Forelimb muscle (tissue), 1 donor: Measurements from ENCODE around the gene SSH2. TPM values are rescaled to one million over a fixed set of nuclear protein-coding genes. Genes with fewer than 3 reads are reported as not detected.
"Not testable (repeated sequence)": the region's sequence is repeated elsewhere in the genome, so short reads cannot be mapped to it uniquely, and the experiment has no call there.

Experiments used
- DNase-seq: peaks from one replicate; pipeline ENCODE4 v3.0.0-alpha.2; 2013; ENCODE audit warnings: low read depth
- polyA plus RNA-seq: library from polyadenylated mRNA; unstranded; fragments of 120-200 nt; gene quantifications from one replicate; pipeline ENCODE4 v1.2.1, GENCODE V29; 2013; ENCODE audit not compliant: insufficient read length

The SSH2 gene
- polyA plus RNA-seq, 1 donor: 20.5 TPM

- no peak for DNase-seq
These were observed 264.6 kb downstream of the SSH2 start for GRCh38 chr17:29665481-29665810.

GRCh38 chr17:29664743-29665480, 265.1 kb downstream of the SSH2 start:
- no peak for DNase-seq

GRCh38 chr17:29663155-29663554, 266.9 kb downstream of the SSH2 start:
- DNase-seq: no peak

- DNase-seq: no peak
These were observed 268.8 kb downstream of the SSH2 start for GRCh38 chr17:29661213-29661612.

- DNase-seq: no peak
These were observed 270.9 kb downstream of the SSH2 start for GRCh38 chr17:29659155-29659554.

- DNase-seq: no peak
These were observed 274.7 kb downstream of the SSH2 start for GRCh38 chr17:29655323-29655722.

GRCh38 chr17:29653995-29654714, 275.9 kb downstream of the SSH2 start:
- DNase-seq: no peak

GRCh38 chr17:29652976-29653375, 277.1 kb downstream of the SSH2 start:
- DNase-seq: no peak

- DNase-seq: not testable (repeated sequence)
These were observed 278.1 kb downstream of the SSH2 start for GRCh38 chr17:29651913-29652312.

GRCh38 chr17:29650396-29650795, 279.6 kb downstream of the SSH2 start:
- DNase-seq: no peak

- no peak for DNase-seq
These were observed 280.7 kb downstream of the SSH2 start for GRCh38 chr17:29649359-29649758.

- DNase-seq: no peak
These were observed 282.0 kb downstream of the SSH2 start for GRCh38 chr17:29648005-29648404.

- no peak for DNase-seq
These were observed 284.4 kb downstream of the SSH2 start for GRCh38 chr17:29645515-29646051.

GRCh38 chr17:29643817-29644160, 286.2 kb downstream of the SSH2 start:
- DNase-seq: no peak

- no peak for DNase-seq
These were observed 287.8 kb downstream of the SSH2 start for GRCh38 chr17:29642171-29642611.

- no peak for DNase-seq
These were observed 288.9 kb downstream of the SSH2 start for GRCh38 chr17:29640981-29641642.

- no peak for DNase-seq
These were observed 289.6 kb downstream of the SSH2 start for GRCh38 chr17:29640413-29640812.

GRCh38 chr17:29633886-29634285, 296.1 kb downstream of the SSH2 start:
- DNase-seq: no peak

GRCh38 chr17:29630630-29631193, 299.3 kb downstream of the SSH2 start:
- DNase-seq: no peak

GRCh38 chr17:29629839-29630238, 300.2 kb downstream of the SSH2 start:
- DNase-seq: no peak

GRCh38 chr17:29628644-29629043, 301.4 kb downstream of the SSH2 start:
- no peak for DNase-seq

- DNase-seq: no peak
These were observed 302.1 kb downstream of the SSH2 start for GRCh38 chr17:29627951-29628350.
